Measurements from ENCODE around the gene KIAA1614.

The KIAA1614 gene

DNA sequence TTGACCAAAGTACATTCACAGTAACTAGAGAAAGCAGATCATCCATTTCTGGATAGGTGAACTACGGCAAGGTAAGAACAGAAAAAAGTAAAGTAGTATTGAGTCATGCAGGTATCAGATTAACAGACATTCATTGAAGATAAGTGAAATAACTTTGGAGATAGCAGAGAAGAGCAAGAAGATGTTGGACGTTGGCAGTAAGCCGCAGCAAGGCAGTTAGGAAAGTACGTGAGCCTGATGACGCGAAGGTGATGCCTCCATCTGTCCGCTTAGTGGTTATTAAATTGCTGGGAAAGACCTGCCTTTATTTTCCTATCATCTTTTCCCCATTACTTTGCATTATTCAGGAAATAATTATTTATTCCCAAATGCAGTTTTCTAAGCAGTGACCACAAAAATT, 24.9 kb upstream of the KIAA1614 start:
- TF ChIP-seq, protein P1, sequence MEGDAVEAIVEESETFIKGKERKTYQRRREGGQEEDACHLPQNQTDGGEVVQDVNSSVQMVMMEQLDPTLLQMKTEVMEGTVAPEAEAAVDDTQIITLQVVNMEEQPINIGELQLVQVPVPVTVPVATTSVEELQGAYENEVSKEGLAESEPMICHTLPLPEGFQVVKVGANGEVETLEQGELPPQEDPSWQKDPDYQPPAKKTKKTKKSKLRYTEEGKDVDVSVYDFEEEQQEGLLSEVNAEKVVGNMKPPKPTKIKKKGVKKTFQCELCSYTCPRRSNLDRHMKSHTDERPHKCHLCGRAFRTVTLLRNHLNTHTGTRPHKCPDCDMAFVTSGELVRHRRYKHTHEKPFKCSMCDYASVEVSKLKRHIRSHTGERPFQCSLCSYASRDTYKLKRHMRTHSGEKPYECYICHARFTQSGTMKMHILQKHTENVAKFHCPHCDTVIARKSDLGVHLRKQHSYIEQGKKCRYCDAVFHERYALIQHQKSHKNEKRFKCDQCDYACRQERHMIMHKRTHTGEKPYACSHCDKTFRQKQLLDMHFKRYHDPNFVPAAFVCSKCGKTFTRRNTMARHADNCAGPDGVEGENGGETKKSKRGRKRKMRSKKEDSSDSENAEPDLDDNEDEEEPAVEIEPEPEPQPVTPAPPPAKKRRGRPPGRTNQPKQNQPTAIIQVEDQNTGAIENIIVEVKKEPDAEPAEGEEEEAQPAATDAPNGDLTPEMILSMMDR (IDR thresholded peaks at IDR 0.05; ENCODE audit: low read depth, low read length), result no peak
- Histone ChIP-seq H3K27ac (no peak overlapping the region), H3K4me3 (ENCODE audit: low read depth, low read length) (no peak overlapping the region), H3K9me3 (ENCODE audit: severe bottlenecking) (no peaks in the 10 kb centered on the region), H3K27me3 (ENCODE audit: insufficient read depth, low read depth, severe bottlenecking) (no peaks in the 10 kb centered on the region), H3K36me3 (no peaks in the 10 kb centered on the region)
- no peak for DNase-seq

DNA sequence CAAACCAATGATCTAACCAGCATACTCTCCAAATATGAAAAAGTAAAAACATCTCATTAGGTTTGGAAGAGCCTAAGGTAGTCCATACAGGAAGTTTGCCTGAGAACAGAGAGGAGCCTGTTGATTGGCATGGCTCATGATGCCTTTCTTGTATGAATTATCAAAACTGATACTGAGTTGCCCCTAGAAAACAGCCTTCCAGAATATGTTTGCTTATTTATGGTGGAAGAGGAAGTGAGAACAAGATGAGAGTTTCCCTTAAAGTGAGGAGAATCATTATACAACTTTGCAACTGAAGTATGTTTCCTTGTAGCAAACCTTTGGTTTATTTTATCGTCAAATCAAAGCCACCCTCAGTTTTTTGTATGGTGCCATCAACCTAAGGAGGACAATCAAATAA, 23.8 kb upstream of the KIAA1614 start:
- Histone ChIP-seq H3K36me3 (no peaks in the 10 kb centered on the region), H3K9me3 (ENCODE audit: severe bottlenecking) (no peaks in the 10 kb centered on the region), H3K27me3 (ENCODE audit: insufficient read depth, low read depth, severe bottlenecking) (no peaks in the 10 kb centered on the region), H3K27ac (no peak overlapping the region), H3K4me3 (ENCODE audit: low read depth, low read length) (no peak overlapping the region)
- DNase-seq, result no peak
- TF ChIP-seq, protein P1 (IDR thresholded peaks at IDR 0.05; ENCODE audit: low read depth, low read length), result no peak

DNA sequence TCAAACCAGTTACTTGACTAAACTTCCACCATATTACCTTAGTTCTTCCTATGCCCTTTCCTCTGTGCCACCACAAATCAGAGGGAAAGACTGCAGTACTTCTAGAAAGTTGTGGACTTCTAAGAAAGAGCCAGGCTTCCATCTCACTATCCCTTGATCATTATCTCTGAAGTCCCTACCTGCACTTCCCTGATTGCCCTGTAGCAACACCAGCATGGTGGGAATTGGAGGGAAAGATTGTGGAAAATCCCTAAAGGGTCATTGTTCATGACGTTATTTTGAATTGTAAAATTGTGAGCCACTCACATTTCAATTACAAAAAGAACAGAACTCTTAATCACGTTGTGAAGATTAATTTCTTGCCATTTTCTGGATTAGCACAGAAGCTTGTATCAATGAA, 23.4 kb upstream of the KIAA1614 start:
- Histone ChIP-seq H3K27me3 (ENCODE audit: insufficient read depth, low read depth, severe bottlenecking) (no peaks in the 10 kb centered on the region), H3K27ac (no peak overlapping the region)
- TF ChIP-seq, protein P1 (IDR thresholded peaks at IDR 0.05; ENCODE audit: low read depth, low read length), result no peak

DNA sequence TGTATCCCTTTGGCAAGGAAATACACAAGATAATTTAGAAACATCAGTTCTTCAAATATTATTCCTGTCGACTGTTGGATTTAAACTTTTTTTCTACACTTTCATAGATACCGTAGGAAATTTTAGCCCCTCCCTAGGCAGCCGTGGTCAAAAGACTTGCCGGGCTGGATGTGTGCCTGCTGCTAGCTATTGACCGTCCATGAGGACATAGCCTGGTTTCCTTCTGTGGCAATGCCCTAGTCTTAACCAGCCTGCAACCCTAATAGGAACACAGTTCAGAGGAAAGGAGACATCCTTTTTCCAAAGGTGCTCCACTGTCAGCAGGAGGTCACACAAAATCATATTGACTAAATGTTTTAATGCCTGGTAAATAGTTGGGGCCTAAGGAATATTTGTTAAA, 20.4 kb upstream of the KIAA1614 start:
- H3K27ac ChIP-seq, result no peak overlapping the region
- no peaks in the 10 kb centered on the region for H3K27me3 ChIP-seq (ENCODE audit: insufficient read depth, low read depth, severe bottlenecking)
- no peaks in the 10 kb centered on the region for H3K36me3 ChIP-seq
- TF ChIP-seq, protein P1 (IDR thresholded peaks at IDR 0.05; ENCODE audit: low read depth, low read length), result no peak
- H3K4me3 ChIP-seq (ENCODE audit: low read depth, low read length), result no peak overlapping the region
- H3K9me3 ChIP-seq (ENCODE audit: severe bottlenecking), result no peaks in the 10 kb centered on the region
- DNase-seq, result no peak

More for the DNA sequence above, 23.4 kb upstream of the KIAA1614 start:
- no peak for DNase-seq
- H3K9me3 ChIP-seq (ENCODE audit: severe bottlenecking), result no peaks in the 10 kb centered on the region
- H3K36me3 ChIP-seq, result no peaks in the 10 kb centered on the region
- no peak overlapping the region for H3K4me3 ChIP-seq (ENCODE audit: low read depth, low read length)

DNA sequence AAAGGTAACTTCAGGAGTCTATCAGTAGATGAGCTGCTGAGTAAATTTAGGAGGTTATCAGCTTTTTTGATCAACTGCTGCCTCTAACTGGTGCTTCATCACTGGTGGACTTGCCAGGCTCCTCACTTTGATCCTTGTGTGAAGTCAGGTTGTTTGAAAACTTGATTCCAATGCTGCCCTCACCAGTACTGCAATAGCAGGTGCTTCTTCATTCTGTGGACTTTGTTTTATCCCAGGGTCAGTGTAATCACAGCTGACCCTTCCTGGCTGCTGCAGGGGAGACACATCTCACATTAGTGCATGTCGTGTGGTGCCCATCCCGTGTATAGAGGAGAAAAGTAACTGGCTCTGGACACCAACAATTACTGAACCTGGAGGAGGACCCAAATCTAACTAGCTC, 20.0 kb upstream of the KIAA1614 start:
- Histone ChIP-seq H3K27me3 (ENCODE audit: insufficient read depth, low read depth, severe bottlenecking) (no peaks in the 10 kb centered on the region), H3K4me3 (ENCODE audit: low read depth, low read length) (no peak overlapping the region), H3K36me3 (no peaks in the 10 kb centered on the region), H3K27ac (no peak overlapping the region), H3K9me3 (ENCODE audit: severe bottlenecking) (no peaks in the 10 kb centered on the region)
- TF ChIP-seq, protein P1 (IDR thresholded peaks at IDR 0.05; ENCODE audit: low read depth, low read length), result no peak
- DNase-seq, result no peak

DNA sequence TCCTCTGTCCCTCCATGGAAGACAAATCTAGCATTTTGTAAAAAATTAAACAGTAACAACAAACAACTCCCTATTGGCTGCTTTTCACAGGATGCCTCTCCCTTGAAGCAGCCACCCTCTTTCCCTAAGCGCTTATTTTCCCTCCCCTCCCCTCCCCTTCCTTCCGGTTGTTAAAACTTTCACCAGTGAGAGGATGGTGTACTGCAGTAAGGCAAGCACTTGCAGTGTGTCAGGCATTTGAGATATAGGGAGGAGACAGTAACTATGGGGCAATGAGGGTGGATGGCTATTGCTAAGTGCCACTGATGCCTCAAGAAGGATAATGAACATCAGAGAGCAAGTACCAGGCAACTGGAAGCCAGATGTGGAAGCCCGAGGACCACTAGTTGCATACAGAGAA, 19.1 kb upstream of the KIAA1614 start:
- DNase-seq, result no peak
- TF ChIP-seq, protein P1 (IDR thresholded peaks at IDR 0.05; ENCODE audit: low read depth, low read length), result no peak
- no peaks in the 10 kb centered on the region for H3K36me3 ChIP-seq
- no peak overlapping the region for H3K27ac ChIP-seq
- no peaks in the 10 kb centered on the region for H3K27me3 ChIP-seq (ENCODE audit: insufficient read depth, low read depth, severe bottlenecking)
- H3K4me3 ChIP-seq (ENCODE audit: low read depth, low read length), result no peak overlapping the region
- H3K9me3 ChIP-seq (ENCODE audit: severe bottlenecking), result no peaks in the 10 kb centered on the region

Data from WERI-Rb-1 (cell line).